Left lung (tissue), 10 donors: Measurements from ENCODE around the gene PTGIS. TPM values are rescaled to one million over a fixed set of nuclear protein-coding genes. Genes with fewer than 3 reads are reported as not detected.

Source experiments
- ATAC-seq: fragments of 200-7000 bp; cut with Tn5 transposase; one replicate; pipeline ENCODE4 v1.9.1; 2020; ENCODE audit warnings: moderate library complexity
- DNase-seq, 4 donors: peaks; one replicate each; pipeline ENCODE4 v3.0.0-alpha.2; 2013 to 2020
- H3K27ac ChIP-seq, 2 donors: fragments of 200-600 bp; sonication (generic) in 1 of 2; one replicate each; pipeline versions ENCODE4 v1.5.0 to v1.8.0; 2020 to 2021
- H3K27me3 ChIP-seq, 2 donors: fragments of 200-600 bp; sonication (generic) in 1 of 2; one replicate each; pipeline versions ENCODE4 v1.5.0 to v1.8.0; 2020 to 2021
- H3K36me3 ChIP-seq, 2 donors: fragments of 200-600 bp; sonication (generic) in 1 of 2; one replicate each; pipeline versions ENCODE4 v1.5.0 to v1.8.0; 2020 to 2021
- H3K4me1 ChIP-seq, 2 donors: fragments of 200-600 bp; one replicate each; pipeline ENCODE4 v1.8.0; 2021
- H3K4me3 ChIP-seq, 2 donors: fragments of 200-600 bp; sonication (generic) in 1 of 2; one replicate each; pipeline versions ENCODE4 v1.5.0 to v1.8.0; 2020 to 2021; ENCODE audit warnings: mild to moderate bottlenecking in 1 of 2
- H3K9me3 ChIP-seq, 2 donors: fragments of 200-600 bp; sonication (generic) in 1 of 2; one replicate each; pipeline versions ENCODE4 v1.5.0 to v1.8.0; 2020 to 2021
- intact Hi-C, 2 donors: fragments of 100-400 bp; cut with DNase I; formaldehyde crosslinking; loops; one replicate each; pipeline versions ENCODE4 v1.11.2 to v1.14.2; 2022
- polyA plus RNA-seq, 6 donors: library from polyadenylated mRNA; unstranded; fragments of 120-200 nt; gene quantifications; one replicate each; pipeline ENCODE4 v1.2.1, GENCODE V29; 2013; ENCODE audit not compliant: insufficient read length in 6 of 6
- total RNA-seq, 2 donors: library from RNA; stranded (reverse); fragmentation: NEBNext Ultra II Directional; extraction: Animal tissue kit (Norgen Biotek cat#: 25700); gene quantifications; one replicate each; pipeline ENCODE4 v1.2.1, GENCODE V29; 2021
- TF ChIP-seq, protein P1 (sequence below), 2 donors: fragments of 200-600 bp; sonication (generic) in 1 of 2; IDR thresholded peaks; one replicate each; pipeline versions ENCODE4 v1.5.0 to v1.8.0; 2021; ENCODE audit warnings: antibody characterized with exemption in 2 of 2
- donor health status: DM: no; HTN: yes; CAD: no.
- donor health status: DM: no; HTN: no; CAD: no.

The PTGIS gene
- total and polyA plus RNA-seq, 8 donors = 6.2 to 46.0 (median 7.0) TPM

GRCh38 chr20:49497398-49497669, 70.6 kb downstream of the PTGIS start:
- peaks cover 0 to 6% of the 10 kb centered on the region in 2 donors for H3K27me3 ChIP-seq
- intact Hi-C loops = no loop called here
- no peak overlapping the region for H3K27ac ChIP-seq
- H3K9me3 ChIP-seq = no peaks in the 10 kb centered on the region
- TF ChIP-seq, protein P1, sequence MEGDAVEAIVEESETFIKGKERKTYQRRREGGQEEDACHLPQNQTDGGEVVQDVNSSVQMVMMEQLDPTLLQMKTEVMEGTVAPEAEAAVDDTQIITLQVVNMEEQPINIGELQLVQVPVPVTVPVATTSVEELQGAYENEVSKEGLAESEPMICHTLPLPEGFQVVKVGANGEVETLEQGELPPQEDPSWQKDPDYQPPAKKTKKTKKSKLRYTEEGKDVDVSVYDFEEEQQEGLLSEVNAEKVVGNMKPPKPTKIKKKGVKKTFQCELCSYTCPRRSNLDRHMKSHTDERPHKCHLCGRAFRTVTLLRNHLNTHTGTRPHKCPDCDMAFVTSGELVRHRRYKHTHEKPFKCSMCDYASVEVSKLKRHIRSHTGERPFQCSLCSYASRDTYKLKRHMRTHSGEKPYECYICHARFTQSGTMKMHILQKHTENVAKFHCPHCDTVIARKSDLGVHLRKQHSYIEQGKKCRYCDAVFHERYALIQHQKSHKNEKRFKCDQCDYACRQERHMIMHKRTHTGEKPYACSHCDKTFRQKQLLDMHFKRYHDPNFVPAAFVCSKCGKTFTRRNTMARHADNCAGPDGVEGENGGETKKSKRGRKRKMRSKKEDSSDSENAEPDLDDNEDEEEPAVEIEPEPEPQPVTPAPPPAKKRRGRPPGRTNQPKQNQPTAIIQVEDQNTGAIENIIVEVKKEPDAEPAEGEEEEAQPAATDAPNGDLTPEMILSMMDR (IDR thresholded peaks at IDR 0.05) = no peak
- H3K4me3 ChIP-seq = no peak overlapping the region
- ATAC-seq (no peak), DNase-seq (no peak)
- no peaks in the 10 kb centered on the region for H3K4me1 ChIP-seq
- H3K36me3 ChIP-seq = no peaks in the 10 kb centered on the region

DNA sequence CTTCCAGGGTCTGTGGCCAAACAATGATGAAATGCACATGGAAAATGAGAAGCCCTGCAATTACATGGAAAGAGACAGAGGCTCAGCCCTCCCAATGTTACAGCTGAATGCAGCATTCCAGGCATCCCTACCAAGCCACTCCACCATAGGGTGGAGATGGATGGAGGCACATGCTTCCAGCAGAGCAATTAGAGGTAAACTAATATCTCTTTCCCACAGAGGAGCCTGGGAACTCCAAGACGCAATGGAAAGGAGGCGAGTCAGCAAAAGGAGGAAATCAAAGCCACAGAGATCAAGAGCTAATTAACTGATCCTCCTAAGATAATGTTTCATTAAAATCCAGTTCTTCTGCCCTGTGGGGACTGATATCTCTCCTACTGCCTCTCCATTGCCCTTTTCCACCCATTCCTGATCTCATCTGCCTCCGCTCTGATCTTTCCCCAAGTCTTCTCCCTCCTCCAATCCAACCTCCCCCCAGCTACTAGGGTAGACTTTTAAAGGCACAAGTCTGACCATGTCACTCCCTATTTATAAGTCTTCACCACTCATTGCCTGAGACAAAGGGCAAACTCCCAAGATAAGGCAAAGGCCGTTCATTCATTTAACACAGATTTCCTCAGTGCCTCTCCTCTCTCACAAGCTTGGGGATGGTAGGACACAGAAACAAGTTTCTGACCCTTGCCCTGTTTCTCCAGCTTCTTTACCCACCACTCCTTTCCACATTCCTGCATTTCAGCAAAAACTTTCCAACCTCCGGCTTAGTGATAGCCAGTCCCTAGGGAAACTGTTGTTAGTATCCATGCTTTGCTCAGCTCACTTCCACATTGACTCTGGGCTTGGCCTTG, 71.2 kb downstream of the PTGIS start:
- no peak overlapping the region for H3K27ac ChIP-seq
- intact Hi-C loops = no loop called here
- no peak overlapping the region for H3K4me3 ChIP-seq
- DNase-seq (no peak), ATAC-seq (no peak)
- peaks cover 0 to 9% of the 10 kb centered on the region in 2 donors for H3K27me3 ChIP-seq
- no peaks in the 10 kb centered on the region for H3K9me3 ChIP-seq
- H3K4me1 ChIP-seq = no peaks in the 10 kb centered on the region
- TF ChIP-seq, protein P1 (IDR thresholded peaks at IDR 0.05) = no peak
- H3K36me3 ChIP-seq = no peaks in the 10 kb centered on the region

DNA sequence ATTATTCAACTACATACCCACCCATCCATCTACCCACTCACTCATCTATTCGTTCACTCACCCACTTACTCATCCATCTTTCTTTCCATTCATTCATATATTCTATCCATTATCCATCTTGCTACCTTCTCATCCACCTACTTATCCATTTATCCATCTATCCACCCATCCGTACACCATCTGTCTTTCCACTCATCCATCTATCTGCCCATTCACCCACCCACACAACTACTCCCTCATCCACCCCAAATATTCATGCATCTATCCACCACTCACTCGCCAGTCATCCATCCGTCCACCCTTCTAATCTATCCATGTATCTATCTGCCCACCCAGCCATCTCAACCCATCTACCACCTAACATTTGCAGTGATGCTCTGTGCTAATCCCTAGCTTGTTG, 71.9 kb downstream of the PTGIS start:
- H3K27ac ChIP-seq = no peak overlapping the region
- no peaks in the 10 kb centered on the region for H3K36me3 ChIP-seq
- intact Hi-C loops = no loop called here
- no peaks in the 10 kb centered on the region for H3K9me3 ChIP-seq
- H3K4me3 ChIP-seq = no peak overlapping the region
- DNase-seq (no peak), ATAC-seq (no peak)
- TF ChIP-seq, protein P1 (IDR thresholded peaks at IDR 0.05) = no peak
- no peaks in the 10 kb centered on the region for H3K4me1 ChIP-seq
- peaks cover 0 to 17% of the 10 kb centered on the region in 2 donors for H3K27me3 ChIP-seq

DNA sequence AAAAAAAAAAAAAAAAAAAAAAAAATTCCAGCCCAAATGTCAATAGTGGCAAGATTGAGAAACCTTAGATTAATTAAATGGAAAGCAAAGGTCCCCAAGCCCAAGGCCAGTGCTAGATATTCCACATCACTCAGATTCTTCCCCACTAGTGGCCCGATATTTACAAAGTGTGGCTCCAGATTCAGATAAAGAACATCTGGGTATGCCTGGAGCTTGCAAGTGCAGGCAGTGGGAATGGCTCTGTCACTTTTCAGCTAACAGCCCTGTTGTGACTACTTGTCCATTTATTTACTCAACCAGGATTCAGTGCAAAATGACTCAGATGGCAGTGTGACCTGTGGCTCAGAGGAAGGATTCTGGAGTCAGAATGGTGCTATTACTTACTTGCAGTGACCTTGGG, 77.2 kb downstream of the PTGIS start:
- Histone ChIP-seq H3K27ac (no peak overlapping the region), H3K27me3 (peaks cover 0 to 60% of the 10 kb centered on the region in 2 donors), H3K4me3 (no peak overlapping the region), H3K36me3 (no peaks in the 10 kb centered on the region), H3K9me3 (no peaks in the 10 kb centered on the region), H3K4me1 (no peaks in the 10 kb centered on the region)
- intact Hi-C loops = no loop called here
- DNase-seq (no peak), ATAC-seq (no peak)
- TF ChIP-seq, protein P1 (IDR thresholded peaks at IDR 0.05) = no peak

DNA sequence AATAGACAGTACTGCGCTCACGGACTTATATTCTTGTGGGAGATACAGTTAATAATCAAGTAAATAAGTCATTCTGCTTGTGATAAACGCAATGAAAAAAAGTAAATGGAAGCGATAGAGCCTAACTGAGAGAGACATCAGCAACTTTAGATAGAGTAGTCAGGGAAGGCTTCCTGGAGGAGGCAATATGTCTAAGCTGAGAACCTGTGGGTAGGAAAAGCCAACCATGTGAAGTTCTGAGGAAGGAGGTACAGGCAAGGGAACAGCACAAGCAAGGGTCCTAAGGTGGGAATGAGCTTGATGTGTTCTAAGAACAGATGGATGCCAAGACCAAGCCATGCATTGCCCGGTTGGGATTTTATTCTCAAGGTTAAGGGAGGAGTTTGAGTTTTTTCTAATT, 78.2 kb downstream of the PTGIS start:
- no peak overlapping the region for H3K4me3 ChIP-seq

More for the DNA sequence above, 78.2 kb downstream of the PTGIS start:
- DNase-seq (no peak), ATAC-seq (no peak)
- no peaks in the 10 kb centered on the region for H3K9me3 ChIP-seq
- TF ChIP-seq, protein P1 (IDR thresholded peaks at IDR 0.05) = no peak
- H3K4me1 ChIP-seq = peaks cover 0 to 2% of the 10 kb centered on the region in 2 donors
- peaks cover 7 to 70% of the 10 kb centered on the region in 2 donors for H3K27me3 ChIP-seq
- H3K27ac ChIP-seq = no peak overlapping the region
- intact Hi-C loops = loop anchor here in 1 of 2 donors (10.0 kb wide), 1 partner anchor 155 kb away; no protein-coding TSS in a partner anchor
- H3K36me3 ChIP-seq = no peaks in the 10 kb centered on the region
